CD4-positive, alpha-beta memory T cell (primary cell): ENCODE data around the gene HSDL2. TPM values are rescaled to one million over a fixed set of nuclear protein-coding genes. Genes with fewer than 3 reads are reported as not detected.

ENCODE experiments used
- CTCF ChIA-PET: fragments of 350-600 bp; sonication (Branson Sonifier 250); formaldehyde crosslinking; loops from one replicate; lab custom pipeline; 2021; ENCODE audit warnings: inconsistent platforms; ENCODE audit not compliant: partially characterized antibody; lab: Charles Lee
- POLR2A ChIA-PET: fragments of 350-600 bp; sonication (Branson Sonifier 250); formaldehyde crosslinking; loops from one replicate; lab custom pipeline; 2021; ENCODE audit not compliant: partially characterized antibody; lab: Charles Lee
- DNase-seq, 5 donors: peaks; one replicate each; pipeline versions ENCODE4 v3.0.0 to v3.0.0-alpha.2; 2020 to 2022; ENCODE audit warnings: mixed read lengths in 1 of 5
- H3K27ac ChIP-seq: one replicate; pipeline ENCODE4 v1.7.0; 2013; ENCODE audit warnings: low read depth, low read length
- H3K27me3 ChIP-seq: 2 replicates; pipeline ENCODE4 v1.7.0; 2013; ENCODE audit warnings: mild to moderate bottlenecking, low read length, moderate library complexity; ENCODE audit not compliant: insufficient read depth
- H3K36me3 ChIP-seq: 2 replicates; pipeline ENCODE4 v1.7.0; 2013; ENCODE audit warnings: mild to moderate bottlenecking, low read length, moderate library complexity; ENCODE audit not compliant: insufficient read depth
- H3K4me1 ChIP-seq: 2 replicates; pipeline ENCODE4 v1.7.0; 2013; ENCODE audit warnings: mild to moderate bottlenecking, low read length, moderate library complexity; ENCODE audit not compliant: insufficient read depth
- H3K4me3 ChIP-seq, 2 donors: one replicate each; pipeline ENCODE4 v1.7.0; 2013; ENCODE audit warnings: low read length in 2 of 2, mild to moderate bottlenecking in 1 of 2
- H3K9me3 ChIP-seq, 2 donors: one replicate each; pipeline ENCODE4 v1.7.0; 2013; ENCODE audit warnings: low read length in 2 of 2, control low read depth in 1 of 2; ENCODE audit not compliant: control insufficient read depth in 1 of 2
- H3K27ac Mint-ChIP-seq, 7 donors: one replicate each; pipeline ENCODE4 v1.8.0; 2020 to 2021; ENCODE audit warnings: mixed read lengths in 7 of 7, mild to moderate bottlenecking in 6 of 7, inconsistent platforms in 3 of 7, moderate library complexity in 3 of 7
- H3K27me3 Mint-ChIP-seq, 2 donors: one replicate each; pipeline ENCODE4 v1.8.0; 2020 to 2021; ENCODE audit warnings: mixed read lengths in 2 of 2
- H3K36me3 Mint-ChIP-seq, 2 donors: one replicate each; pipeline ENCODE4 v1.8.0; 2020 to 2021; ENCODE audit warnings: mixed read lengths in 2 of 2, inconsistent platforms in 1 of 2, mild to moderate bottlenecking in 1 of 2
- H3K4me1 Mint-ChIP-seq, 4 donors: one replicate each; pipeline ENCODE4 v1.8.0; 2020 to 2021; ENCODE audit warnings: mixed read lengths in 4 of 4, mild to moderate bottlenecking in 1 of 4
- H3K4me3 Mint-ChIP-seq, 8 donors: one replicate each; pipeline ENCODE4 v1.8.0; 2020 to 2021; ENCODE audit warnings: mixed read lengths in 8 of 8, mild to moderate bottlenecking in 7 of 8, moderate library complexity in 6 of 8, inconsistent platforms in 3 of 8
- H3K9me3 Mint-ChIP-seq, 8 donors: one replicate each; pipeline ENCODE4 v1.8.0; 2020 to 2021; ENCODE audit warnings: mixed read lengths in 8 of 8, mild to moderate bottlenecking in 5 of 8, inconsistent platforms in 3 of 8, moderate library complexity in 1 of 8
- intact Hi-C: fragments of 100-400 bp; cut with micrococcal nuclease; formaldehyde crosslinking; loops from one replicate; pipeline ENCODE4 v1.15.1; 2023
- polyA plus RNA-seq, 2 donors: library from polyadenylated mRNA; unstranded; fragments of 300-500 nt; fragmentation: Illumina TruSeq; gene quantifications; one replicate each; pipeline ENCODE4 v1.2.3, GENCODE V29; 2021
- total RNA-seq, 2 experiments: library from RNA; stranded (reverse); gene quantifications; one replicate each; pipeline ENCODE4 v1.2.3, GENCODE V29; 2021

Gene HSDL2
- total and polyA plus RNA-seq, 4 experiments from 2014 or later, result 12.4 to 21.7 (median 15.0) TPM

GRCh38 chr9:112377684-112378327 lies 2.1 kb upstream of the HSDL2 start:
- intact Hi-C loops, result loop anchor here (2.0 to 10.0 kb wide), 5 partner anchors 109 to 896 kb away; partner anchors contain the start of genes DNAJC25, ECPAS, FKBP15 and KIAA1958
- Mint-ChIP-seq H3K4me3 (peak overlapping the region; percentile 10 to 100 (median 98)), H3K27me3 (no peaks in the 10 kb centered on the region), H3K36me3 (peaks cover 11 to 18% of the 10 kb centered on the region in 2 donors), H3K27ac (peak overlapping the region in 3 of 7 donors; percentile 15 to 93 (median 48)), H3K9me3 (no peaks in the 10 kb centered on the region), H3K4me1 (peaks cover 31 to 59% (median 40%) of the 10 kb centered on the region in 4 donors)
- ChIA-PET POLR2A (interaction anchor here (2.8 kb wide), 1 partner anchor 45 kb away, joined by 40 read pairs; the partner anchor contains the start of gene PTBP3), CTCF (interaction anchor here (2.1 to 2.5 kb wide), 4 partner anchors 11 to 415 kb away, joined by 6 to 18 read pairs (median 12); no protein-coding TSS in a partner anchor)
- no peak overlapping the region for H3K27ac ChIP-seq
- H3K4me1 ChIP-seq, result peaks cover 23% of the 10 kb centered on the region
- H3K27me3 ChIP-seq, result no peaks in the 10 kb centered on the region
- DNase-seq, result no peak
- H3K36me3 ChIP-seq, result no peaks in the 10 kb centered on the region
- H3K9me3 ChIP-seq, result no peaks in the 10 kb centered on the region
- no peak overlapping the region for H3K4me3 ChIP-seq

- CTCF ChIA-PET, result interaction anchor here (0.9 to 2.5 kb wide), 14 partner anchors 9 to 414 kb away, joined by 3 to 18 read pairs (median 4); partner anchors contain the start of gene INIP
- POLR2A ChIA-PET, result interaction anchor here (0.6 to 2.8 kb wide), 19 partner anchors 12 to 895 kb away, joined by 3 to 40 read pairs (median 6); partner anchors contain the start of genes DNAJC25, ECPAS, GNG10 and INIP
- no peaks in the 10 kb centered on the region for H3K27me3 ChIP-seq
- Mint-ChIP-seq H3K36me3 (peaks cover 7 to 18% of the 10 kb centered on the region in 2 donors), H3K4me3 (peak overlapping the region; percentile 97 to 100 (median 100)), H3K27ac (peak overlapping the region; percentile 93 to 100 (median 99)), H3K27me3 (no peaks in the 10 kb centered on the region), H3K4me1 (peaks cover 32 to 61% (median 42%) of the 10 kb centered on the region in 4 donors), H3K9me3 (no peaks in the 10 kb centered on the region)
- no peaks in the 10 kb centered on the region for H3K9me3 ChIP-seq
- peak overlapping the region; percentile 91 for H3K27ac ChIP-seq
- H3K36me3 ChIP-seq, result no peaks in the 10 kb centered on the region
- intact Hi-C loops, result loop anchor here (1.0 to 10.0 kb wide), 7 partner anchors 30 to 896 kb away; partner anchors contain the start of genes DNAJC25, ECPAS, FKBP15 and KIAA1958
- peak in 1 of 5 donors; percentile 6 for DNase-seq
- H3K4me1 ChIP-seq, result peaks cover 23% of the 10 kb centered on the region
- H3K4me3 ChIP-seq, result peak overlapping the region; percentile 90 to 96
Measured at GRCh38 chr9:112378328-112379176, 1.4 kb upstream of the HSDL2 start.

- H3K27ac ChIP-seq, result peak overlapping the region; percentile 91
- Mint-ChIP-seq H3K36me3 (peaks cover 8 to 18% of the 10 kb centered on the region in 2 donors), H3K4me1 (peaks cover 32 to 65% (median 45%) of the 10 kb centered on the region in 4 donors), H3K27ac (peak overlapping the region; percentile 93 to 100 (median 99)), H3K4me3 (peak overlapping the region; percentile 97 to 100 (median 100)), H3K27me3 (no peaks in the 10 kb centered on the region), H3K9me3 (no peaks in the 10 kb centered on the region)
- H3K4me3 ChIP-seq, result peak overlapping the region; percentile 90 to 96
- peak; percentile 93 to 96 (median 94) for DNase-seq
- ChIA-PET CTCF (interaction anchor here (0.9 to 2.5 kb wide), 18 partner anchors 10 to 413 kb away, joined by 3 to 18 read pairs (median 4); partner anchors contain the start of gene INIP), POLR2A (interaction anchor here (0.6 to 2.8 kb wide), 28 partner anchors 13 to 1031 kb away, joined by 3 to 40 read pairs (median 5); partner anchors contain the start of genes C9orf43, DNAJC25, ECPAS and GNG10)
- H3K27me3 ChIP-seq, result no peaks in the 10 kb centered on the region
- H3K9me3 ChIP-seq, result no peaks in the 10 kb centered on the region
- H3K4me1 ChIP-seq, result peaks cover 23% of the 10 kb centered on the region
- H3K36me3 ChIP-seq, result no peaks in the 10 kb centered on the region
- intact Hi-C loops, result loop anchor here (1.0 to 10.0 kb wide), 10 partner anchors 31 to 897 kb away; partner anchors contain the start of genes DNAJC25, ECPAS, FKBP15 and INIP
Measured at GRCh38 chr9:112379177-112380101, 469 bp upstream of the HSDL2 start.

- DNase-seq, result peak in 1 of 5 donors; percentile 8
- peak overlapping the region; percentile 72 to 99 (median 95) for H3K27ac Mint-ChIP-seq
- H3K36me3 ChIP-seq, result no peaks in the 10 kb centered on the region
- CTCF ChIA-PET, result interaction anchor here (1.3 kb wide), 1 partner anchor 49 kb away, joined by 4 read pairs; no protein-coding TSS in a partner anchor
- H3K27me3 Mint-ChIP-seq, result no peaks in the 10 kb centered on the region
- no peaks in the 10 kb centered on the region for H3K9me3 ChIP-seq
- peak overlapping the region; percentile 91 for H3K27ac ChIP-seq
- peaks cover 23% of the 10 kb centered on the region for H3K4me1 ChIP-seq
- H3K4me1 Mint-ChIP-seq, result peaks cover 32 to 65% (median 47%) of the 10 kb centered on the region in 4 donors
- H3K4me3 Mint-ChIP-seq, result peak overlapping the region; percentile 97 to 100 (median 100)
- H3K36me3 Mint-ChIP-seq, result peaks cover 5 to 18% of the 10 kb centered on the region in 2 donors
- no peaks in the 10 kb centered on the region for H3K9me3 Mint-ChIP-seq
- no peaks in the 10 kb centered on the region for H3K27me3 ChIP-seq
- H3K4me3 ChIP-seq, result peak overlapping the region; percentile 64 to 90
- POLR2A ChIA-PET, result interaction anchor here (1.2 to 2.8 kb wide), 6 partner anchors 48 to 749 kb away, joined by 8 to 40 read pairs (median 12); partner anchors contain the start of genes DNAJC25, GNG10, KIAA1958 and PTBP3
- intact Hi-C loops, result loop anchor here (1.0 to 2.0 kb wide), 3 partner anchors 337 to 485 kb away; partner anchors contain the start of genes INIP, SNX30 and UGCG
Measured at GRCh38 chr9:112380825-112381221, 915 bp downstream of the HSDL2 start.

GRCh38 chr9:112382066-112382465 lies 2.2 kb downstream of the HSDL2 start:
- Mint-ChIP-seq H3K27ac (no peak overlapping the region), H3K36me3 (peaks cover 5 to 18% of the 10 kb centered on the region in 2 donors), H3K4me3 (no peak overlapping the region), H3K9me3 (no peaks in the 10 kb centered on the region), H3K27me3 (no peaks in the 10 kb centered on the region), H3K4me1 (peaks cover 29 to 62% (median 43%) of the 10 kb centered on the region in 4 donors)
- Histone ChIP-seq H3K9me3 (no peaks in the 10 kb centered on the region), H3K4me3 (no peak overlapping the region), H3K36me3 (no peaks in the 10 kb centered on the region), H3K27ac (no peak overlapping the region), H3K4me1 (peaks cover 21% of the 10 kb centered on the region), H3K27me3 (no peaks in the 10 kb centered on the region)
- intact Hi-C loops, result no loop called here
- ChIA-PET POLR2A (no interaction called here), CTCF (no interaction called here)
- no peak for DNase-seq
